K562 (cell line): ENCODE measurements around the gene DGCR8. TPM values are rescaled to one million over a fixed set of nuclear protein-coding genes. Genes with fewer than 3 reads are reported as not detected.

ENCODE experiments used
- BRCA1 ChIP-seq, 2 experiments: fragments of 450-650 bp in 1 of 2; sonication (generic) in 1 of 2; formaldehyde crosslinking in 1 of 2; IDR thresholded peaks; 2 replicates each; pipeline versions ENCODE4 v1.5.0 to v1.6.1; 2017 to 2020; ENCODE audit warnings: mild to moderate bottlenecking in 1 of 2, missing genetic modification reagents in 1 of 2
- C11orf30 ChIP-seq: fragments of 450-650 bp; IDR thresholded peaks from 2 replicates; pipeline ENCODE4 v1.6.1; 2016; ENCODE audit warnings: low read depth, mild to moderate bottlenecking
- CC2D1A ChIP-seq: fragments of 450-650 bp; IDR thresholded peaks from 2 replicates; pipeline ENCODE4 v1.6.1; 2017; ENCODE audit warnings: mild to moderate bottlenecking
- FOXP4 ChIP-seq: sonication (generic); formaldehyde crosslinking; IDR thresholded peaks from 2 replicates; pipeline ENCODE4 v1.8.0; 2022; ENCODE audit warnings: mild to moderate bottlenecking, missing genetic modification reagents, borderline replicate concordance
- PHB ChIP-seq: fragments of 250-450 bp; sonication (Bioruptor Pico); IDR thresholded peaks from 2 replicates; pipeline ENCODE4 v1.5.0; 2021
- POLR2A ChIP-seq: fragments of 450-650 bp; conservative IDR thresholded peaks from 2 replicates; pipeline ENCODE4 v1.6.1; 2016
- SP1 ChIP-seq: sonication (generic); formaldehyde crosslinking; IDR thresholded peaks from 2 replicates; pipeline ENCODE4 v1.8.1; 2022; ENCODE audit warnings: mild to moderate bottlenecking, missing genetic modification reagents
- XRCC4 ChIP-seq: IDR thresholded peaks from one replicate; pipeline ENCODE4 v1.6.1; 2011; ENCODE audit not compliant: insufficient read depth, insufficient read length; ENCODE audit errors: extremely low read depth
- ZNF583 ChIP-seq: fragments of 250-450 bp; sonication (Bioruptor Pico); IDR thresholded peaks from 2 replicates; pipeline ENCODE4 v1.4.0; 2020
- polyA plus RNA-seq, 8 experiments: library from polyadenylated mRNA; depleted of rRNA in 4 of 8; stranded (reverse) in 5 of 8; unstranded in 3 of 8; fragments of >200 nt; fragmentation: Nextera tagmentation in 2 of 8; fragmentation: Illumina TruSeq in 1 of 8; extraction: Ambion mirVana in 2 of 8; extraction: Trizol in 1 of 8; gene quantifications; 2 replicates each; pipeline versions ENCODE4 v1.2.1 to v1.2.3, GENCODE V29; 2011 to 2014; ENCODE audit warnings: inconsistent platforms in 1 of 8, missing spikeins in 1 of 8
- total RNA-seq, 7 experiments: library from RNA; depleted of rRNA in 6 of 7; stranded (reverse); fragments of >200 nt in 6 of 7; fragmentation: Illumina TruSeq in 2 of 7; extraction: Trizol in 2 of 7; gene quantifications; 2 replicates each; pipeline versions ENCODE4 v1.2.1 to v1.2.3, GENCODE V29; 2011 to 2021; ENCODE audit warnings: low replicate concordance in 1 of 7
- TF ChIP-seq, protein P1 (sequence below), 2 experiments: fragments of 450-650 bp; conservative IDR thresholded peaks; 2 replicates each; pipeline ENCODE4 v1.6.1; 2017; ENCODE audit warnings: mild to moderate bottlenecking in 2 of 2, moderate library complexity in 2 of 2
- TF ChIP-seq, protein P2 (sequence below): fragments of 450-650 bp; formaldehyde crosslinking; IDR thresholded peaks from 2 replicates; pipeline ENCODE4 v1.4.0; 2020; ENCODE audit warnings: mild to moderate bottlenecking, moderate library complexity
- TF ChIP-seq, protein P3 (sequence below), 2 experiments: fragments of 450-650 bp; IDR thresholded peaks; 2 replicates each; pipeline ENCODE4 v1.6.1; 2016; ENCODE audit warnings: mild to moderate bottlenecking in 2 of 2, borderline replicate concordance in 1 of 2, low read depth in 1 of 2, moderate library complexity in 1 of 2

DGCR8 gene
- total and polyA plus RNA-seq, 9 of the 15 experiments (the other 6 are each of a cell fraction or from before 2014, with no cell fraction given), result 5.9 to 144 (median 80.1) TPM

- TF ChIP-seq, protein P1, sequence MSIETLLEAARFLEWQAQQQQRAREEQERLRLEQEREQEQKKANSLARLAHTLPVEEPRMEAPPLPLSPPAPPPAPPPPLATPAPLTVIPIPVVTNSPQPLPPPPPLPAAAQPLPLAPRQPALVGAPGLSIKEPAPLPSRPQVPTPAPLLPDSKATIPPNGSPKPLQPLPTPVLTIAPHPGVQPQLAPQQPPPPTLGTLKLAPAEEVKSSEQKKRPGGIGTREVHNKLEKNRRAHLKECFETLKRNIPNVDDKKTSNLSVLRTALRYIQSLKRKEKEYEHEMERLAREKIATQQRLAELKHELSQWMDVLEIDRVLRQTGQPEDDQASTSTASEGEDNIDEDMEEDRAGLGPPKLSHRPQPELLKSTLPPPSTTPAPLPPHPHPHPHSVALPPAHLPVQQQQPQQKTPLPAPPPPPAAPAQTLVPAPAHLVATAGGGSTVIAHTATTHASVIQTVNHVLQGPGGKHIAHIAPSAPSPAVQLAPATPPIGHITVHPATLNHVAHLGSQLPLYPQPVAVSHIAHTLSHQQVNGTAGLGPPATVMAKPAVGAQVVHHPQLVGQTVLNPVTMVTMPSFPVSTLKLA (conservative IDR thresholded peaks at IDR 0.05), result no peak
- TF ChIP-seq XRCC4 (no peak), POLR2A (peak; percentile 88), FOXP4 (CRISPR knock-in tag) (no peak), SP1 (CRISPR knock-in tag) (no peak), CC2D1A (no peak), C11orf30 (no peak), BRCA1 (IDR thresholded peaks at IDR 0.05) (no peak), BRCA1 (CRISPR knock-in tag; IDR thresholded peaks at IDR 0.05) (no peak), PHB (CRISPR knock-in tag) (no peak), ZNF583 (0 out of 2 replicates have a peak, but pooled peaks have one; percentile 33)
- TF ChIP-seq, protein P2, sequence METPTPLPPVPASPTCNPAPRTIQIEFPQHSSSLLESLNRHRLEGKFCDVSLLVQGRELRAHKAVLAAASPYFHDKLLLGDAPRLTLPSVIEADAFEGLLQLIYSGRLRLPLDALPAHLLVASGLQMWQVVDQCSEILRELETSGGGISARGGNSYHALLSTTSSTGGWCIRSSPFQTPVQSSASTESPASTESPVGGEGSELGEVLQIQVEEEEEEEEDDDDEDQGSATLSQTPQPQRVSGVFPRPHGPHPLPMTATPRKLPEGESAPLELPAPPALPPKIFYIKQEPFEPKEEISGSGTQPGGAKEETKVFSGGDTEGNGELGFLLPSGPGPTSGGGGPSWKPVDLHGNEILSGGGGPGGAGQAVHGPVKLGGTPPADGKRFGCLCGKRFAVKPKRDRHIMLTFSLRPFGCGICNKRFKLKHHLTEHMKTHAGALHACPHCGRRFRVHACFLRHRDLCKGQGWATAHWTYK (CRISPR knock-in tag), result no peak
- TF ChIP-seq, protein P3, sequence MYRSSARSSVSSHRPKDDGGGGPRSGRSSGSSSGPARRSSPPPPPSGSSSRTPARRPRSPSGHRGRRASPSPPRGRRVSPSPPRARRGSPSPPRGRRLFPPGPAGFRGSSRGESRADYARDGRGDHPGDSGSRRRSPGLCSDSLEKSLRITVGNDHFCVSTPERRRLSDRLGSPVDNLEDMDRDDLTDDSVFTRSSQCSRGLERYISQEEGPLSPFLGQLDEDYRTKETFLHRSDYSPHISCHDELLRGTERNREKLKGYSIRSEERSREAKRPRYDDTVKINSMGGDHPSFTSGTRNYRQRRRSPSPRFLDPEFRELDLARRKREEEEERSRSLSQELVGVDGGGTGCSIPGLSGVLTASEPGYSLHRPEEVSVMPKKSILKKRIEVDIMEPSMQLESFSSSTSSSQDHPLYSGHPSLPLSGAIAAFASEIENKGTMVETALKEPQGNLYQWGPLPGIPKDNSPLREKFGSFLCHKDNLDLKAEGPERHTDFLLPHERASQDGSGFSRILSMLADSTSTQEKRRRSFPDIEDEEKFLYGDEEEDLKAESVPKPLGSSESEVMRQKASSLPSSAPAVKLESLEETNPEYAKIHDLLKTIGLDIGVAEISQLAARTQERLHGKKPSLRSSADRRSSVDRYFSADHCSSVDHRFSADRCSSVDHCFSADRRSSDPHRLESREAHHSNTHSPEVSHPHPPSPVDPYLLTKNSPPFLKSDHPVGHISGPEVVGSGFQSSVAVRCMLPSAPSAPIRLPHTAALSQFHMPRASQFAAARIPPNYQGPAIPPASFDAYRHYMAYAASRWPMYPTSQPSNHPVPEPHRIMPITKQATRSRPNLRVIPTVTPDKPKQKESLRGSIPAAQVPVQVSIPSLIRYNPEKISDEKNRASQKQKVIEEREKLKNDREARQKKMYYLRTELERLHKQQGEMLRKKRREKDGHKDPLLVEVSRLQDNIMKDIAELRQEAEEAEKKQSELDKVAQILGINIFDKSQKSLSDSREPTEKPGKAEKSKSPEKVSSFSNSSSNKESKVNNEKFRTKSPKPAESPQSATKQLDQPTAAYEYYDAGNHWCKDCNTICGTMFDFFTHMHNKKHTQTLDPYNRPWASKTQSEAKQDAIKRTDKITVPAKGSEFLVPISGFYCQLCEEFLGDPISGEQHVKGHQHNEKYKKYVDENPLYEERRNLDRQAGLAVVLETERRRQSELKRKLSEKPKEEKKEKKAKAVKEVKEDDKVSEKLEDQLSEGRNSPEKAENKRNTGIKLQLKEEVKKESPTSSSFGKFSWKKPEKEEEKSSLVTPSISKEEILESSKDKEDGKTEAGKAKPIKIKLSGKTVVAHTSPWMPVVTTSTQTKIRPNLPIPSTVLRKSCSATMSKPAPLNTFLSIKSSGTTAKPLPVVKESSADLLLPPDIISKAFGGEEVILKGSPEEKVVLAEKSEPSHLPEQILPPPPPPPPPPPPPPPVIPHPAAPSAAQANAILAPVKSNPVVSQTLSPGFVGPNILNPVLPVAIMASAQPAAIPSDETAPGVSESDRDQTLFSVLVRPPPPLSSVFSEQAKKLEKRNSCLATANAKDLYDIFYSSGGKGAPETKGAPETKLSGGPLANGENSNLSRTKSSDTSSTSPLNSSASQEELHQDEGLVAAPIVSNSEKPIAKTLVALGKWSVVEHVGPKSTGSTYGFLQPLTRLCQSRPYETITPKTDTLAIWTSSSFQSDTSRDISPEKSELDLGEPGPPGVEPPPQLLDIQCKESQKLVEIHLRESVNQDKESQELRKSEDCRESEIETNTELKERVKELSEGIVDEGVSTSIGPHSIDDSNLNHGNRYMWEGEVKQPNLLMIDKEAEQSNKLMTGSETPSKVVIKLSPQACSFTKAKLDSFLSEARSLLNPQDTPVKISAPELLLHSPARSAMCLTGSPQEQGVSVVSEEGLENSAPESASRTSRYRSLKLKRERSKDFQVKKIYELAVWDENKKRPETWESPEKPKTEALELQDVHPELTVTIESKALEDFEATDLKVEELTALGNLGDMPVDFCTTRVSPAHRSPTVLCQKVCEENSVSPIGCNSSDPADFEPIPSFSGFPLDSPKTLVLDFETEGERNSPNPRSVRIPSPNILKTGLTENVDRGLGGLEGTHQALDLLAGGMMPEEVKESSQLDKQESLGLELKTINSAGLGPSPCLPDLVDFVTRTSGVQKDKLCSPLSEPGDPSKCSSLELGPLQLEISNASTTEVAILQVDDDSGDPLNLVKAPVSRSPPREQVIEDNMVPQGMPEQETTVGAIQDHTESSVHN (IDR thresholded peaks at IDR 0.05; ENCODE audit: borderline replicate concordance in 1 of 2, low read depth in 1 of 2), result no peak
Observed at GRCh38 chr22:20127869-20128618, 48.0 kb downstream of the DGCR8 start (continued).
